GM18511 (cell line): Measurements from ENCODE around the gene DNM2.

Experiments
- ATAC-seq: cut with Tn5 transposase; IDR thresholded peaks from one replicate; pipeline ENCODE4 v1.9.1; 2021; ENCODE audit warnings: mild to moderate bottlenecking, moderate library complexity; ENCODE audit not compliant: unreplicated experiment

DNM2 gene

GRCh38 chr19:10811391-10812111 is 93.7 kb downstream of the DNM2 start:
- ATAC-seq = no peak

DNA sequence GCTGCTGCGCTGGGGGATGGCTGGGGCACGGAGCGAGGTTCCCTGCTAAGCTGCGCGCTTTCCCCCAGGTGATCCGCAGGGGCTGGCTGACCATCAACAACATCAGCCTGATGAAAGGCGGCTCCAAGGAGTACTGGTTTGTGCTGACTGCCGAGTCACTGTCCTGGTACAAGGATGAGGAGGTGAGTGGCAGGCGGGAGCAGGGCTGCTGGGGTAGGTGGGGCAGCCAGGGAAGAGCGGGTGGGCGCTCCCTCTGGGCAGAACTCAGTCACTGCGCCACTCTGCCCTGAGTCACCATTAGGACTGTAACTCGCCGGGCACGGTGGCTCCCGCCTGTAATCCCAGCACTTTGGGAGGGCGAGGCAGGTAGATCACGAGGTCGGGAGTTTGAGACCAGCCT is 94.3 kb downstream of the DNM2 start:
- no peak for ATAC-seq

GRCh38 chr19:10812902-10813404 is 95.1 kb downstream of the DNM2 start:
- no peak for ATAC-seq

DNA sequence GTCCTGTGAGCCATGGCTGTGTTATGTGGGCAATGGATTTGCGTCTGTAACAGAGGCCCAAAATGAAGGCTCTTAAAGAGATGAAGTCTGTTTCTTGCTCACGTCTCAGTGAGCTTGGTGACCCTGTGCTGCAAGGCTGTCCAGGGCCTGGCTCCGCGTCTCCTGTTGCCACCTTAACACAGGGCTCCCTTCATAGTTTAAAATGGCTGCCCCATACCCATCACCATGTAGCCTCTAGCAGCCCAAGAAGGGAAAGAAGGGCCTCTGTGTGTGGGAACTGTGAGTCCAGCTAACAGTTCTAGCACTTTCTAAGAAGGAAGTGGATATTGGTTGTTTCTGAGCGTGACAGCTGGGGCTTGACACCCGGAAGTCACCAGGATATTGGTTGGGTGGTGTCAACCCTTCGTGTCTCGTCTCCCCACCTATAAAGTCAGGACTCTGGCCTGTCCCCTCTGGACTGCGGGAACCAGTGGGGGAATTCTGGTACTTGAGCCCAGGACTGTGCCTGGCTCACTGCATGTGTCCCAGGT is 97.2 kb downstream of the DNM2 start:
- no peak for ATAC-seq

- ATAC-seq = no peak
These were observed 98.2 kb downstream of the DNM2 start for GRCh38 chr19:10815969-10816644.

GRCh38 chr19:10816691-10817090 is 98.8 kb downstream of the DNM2 start:
- ATAC-seq = no peak

GRCh38 chr19:10817291-10818038 is 99.6 kb downstream of the DNM2 start:
- ATAC-seq = no peak

GRCh38 chr19:10818301-10819123 is 100.6 kb downstream of the DNM2 start:
- ATAC-seq = no peak

GRCh38 chr19:10819124-10820060 is 101.5 kb downstream of the DNM2 start:
- ATAC-seq = no peak

DNA sequence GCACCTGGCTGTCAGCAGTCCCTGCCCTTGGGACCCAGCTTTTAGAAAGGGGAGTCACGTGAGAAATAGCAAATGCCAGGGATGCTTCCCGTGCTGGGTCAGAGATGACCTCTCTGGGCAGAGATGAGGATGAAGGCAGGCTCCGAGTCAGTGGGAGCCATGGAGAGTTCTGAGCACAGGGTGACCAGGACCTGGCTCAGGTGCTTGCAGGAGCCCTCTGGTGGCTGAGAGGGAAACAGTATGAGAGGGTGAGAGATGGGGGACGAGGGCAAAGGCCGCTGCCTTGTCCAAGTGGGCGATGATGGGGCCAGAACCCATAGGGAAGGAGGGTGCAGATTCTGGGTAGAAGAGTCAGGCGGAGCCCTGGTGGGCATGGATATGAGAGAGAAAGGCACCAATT is 102.3 kb downstream of the DNM2 start:
- no peak for ATAC-seq

DNA sequence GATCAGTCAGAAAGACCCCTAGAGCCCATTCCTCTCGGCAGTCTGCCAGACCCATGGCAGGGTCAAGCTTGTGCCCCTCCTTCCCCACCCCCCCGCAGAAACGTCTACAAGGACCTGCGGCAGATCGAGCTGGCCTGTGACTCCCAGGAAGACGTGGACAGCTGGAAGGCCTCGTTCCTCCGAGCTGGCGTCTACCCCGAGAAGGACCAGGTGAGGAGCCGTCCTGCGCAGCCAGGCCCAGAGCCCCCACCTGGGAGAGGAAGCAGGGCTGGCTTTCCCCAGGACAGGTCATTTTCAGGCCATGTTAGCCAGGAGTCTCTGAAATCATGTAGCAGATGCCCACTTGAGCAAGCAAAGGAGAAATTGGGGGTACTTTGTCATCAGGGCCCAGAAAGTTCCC is 105.8 kb downstream of the DNM2 start:
- no peak for ATAC-seq

- ATAC-seq = no peak
These were observed 108.4 kb downstream of the DNM2 start for GRCh38 chr19:10826231-10826630.

GRCh38 chr19:10826846-10827245 is 109.0 kb downstream of the DNM2 start:
- ATAC-seq = no peak

DNA sequence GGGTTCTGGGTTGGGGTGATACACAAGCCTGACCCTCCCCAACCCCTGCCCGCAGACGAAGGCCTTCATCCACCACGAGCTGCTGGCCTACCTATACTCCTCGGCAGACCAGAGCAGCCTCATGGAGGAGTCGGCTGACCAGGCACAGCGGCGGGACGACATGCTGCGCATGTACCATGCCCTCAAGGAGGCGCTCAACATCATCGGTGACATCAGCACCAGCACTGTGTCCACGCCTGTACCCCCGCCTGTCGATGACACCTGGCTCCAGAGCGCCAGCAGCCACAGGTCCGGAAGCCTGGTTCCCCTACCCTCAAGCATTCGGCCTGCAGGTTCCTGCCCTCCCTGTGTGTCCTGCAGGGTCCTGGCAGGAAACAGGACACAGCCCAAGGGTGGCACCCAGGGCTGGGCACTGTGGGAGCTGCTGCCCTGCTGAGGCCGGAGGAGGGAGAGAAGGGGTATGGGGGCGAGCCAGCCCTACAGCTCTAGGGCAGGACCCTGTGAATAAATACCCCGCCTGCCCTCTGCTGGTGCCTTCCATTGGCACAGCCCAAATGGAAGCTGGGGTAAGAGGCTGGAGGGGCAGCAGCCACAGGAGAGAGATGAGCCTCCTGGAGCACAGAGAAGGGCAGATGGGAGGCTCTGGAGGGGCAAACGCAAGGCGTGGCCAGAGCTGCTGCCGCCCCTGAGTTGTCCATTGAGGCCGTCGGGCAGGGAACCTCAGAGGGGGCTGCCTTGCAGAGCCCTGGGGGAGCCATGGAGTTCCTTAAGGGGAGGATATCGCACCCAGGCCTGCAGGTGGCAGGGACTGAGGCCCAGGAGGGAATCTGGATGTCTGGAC is 111.3 kb downstream of the DNM2 start:
- ATAC-seq = no peak

- ATAC-seq = no peak
These were observed 112.1 kb downstream of the DNM2 start for GRCh38 chr19:10829967-10830366.

- ATAC-seq = no peak
These were observed 112.5 kb downstream of the DNM2 start for GRCh38 chr19:10830370-10830769.

GRCh38 chr19:10830931-10831779 is 113.3 kb downstream of the DNM2 start:
- no peak for ATAC-seq
